Endodermal cell (in vitro differentiated cells): ENCODE data around the gene CP. TPM values are rescaled to one million over a fixed set of nuclear protein-coding genes. Genes with fewer than 3 reads are reported as not detected.
"Not testable (repeated sequence)": the region's sequence is repeated elsewhere in the genome, so short reads cannot be mapped to it uniquely, and the experiment has no call there.

Experiments used
- DNase-seq: peaks from one replicate; pipeline ENCODE4 v3.0.0-alpha.2; 2017
- H3K27ac ChIP-seq: 2 replicates; pipeline ENCODE4 v1.5.1; 2013; ENCODE audit warnings: mild to moderate bottlenecking, low read depth, low read length, moderate library complexity
- H3K27me3 ChIP-seq: 2 replicates; pipeline ENCODE4 v1.6.1; 2013; ENCODE audit warnings: mild to moderate bottlenecking, low read length, moderate library complexity; ENCODE audit not compliant: insufficient read depth, control insufficient read depth, poor library complexity, severe bottlenecking
- H3K36me3 ChIP-seq: 2 replicates; pipeline ENCODE4 v1.7.0; 2013; ENCODE audit warnings: mild to moderate bottlenecking, low read length, moderate library complexity; ENCODE audit not compliant: control insufficient read depth, insufficient read depth
- H3K4me1 ChIP-seq: one replicate; pipeline ENCODE4 v1.7.0; 2013; ENCODE audit warnings: low read length; ENCODE audit not compliant: control insufficient read depth, insufficient read depth
- H3K4me3 ChIP-seq: 2 replicates; pipeline ENCODE4 v1.5.1; 2013; ENCODE audit warnings: mild to moderate bottlenecking, low read length, moderate library complexity
- H3K9ac ChIP-seq: 2 replicates; pipeline ENCODE4 v1.6.1; 2013; ENCODE audit warnings: mild to moderate bottlenecking, low read length, moderate library complexity; ENCODE audit not compliant: poor library complexity, severe bottlenecking; ENCODE audit errors: extremely low read depth
- H3K9me3 ChIP-seq: 2 replicates; pipeline ENCODE4 v1.6.1; 2013; ENCODE audit warnings: mild to moderate bottlenecking, low read length, moderate library complexity; ENCODE audit not compliant: control insufficient read depth
- H3K27ac Mint-ChIP-seq: 2 replicates; pipeline ENCODE4 v1.8.0; 2020; ENCODE audit warnings: mixed read lengths
- H3K27me3 Mint-ChIP-seq: 2 replicates; pipeline ENCODE4 v1.8.0; 2021; ENCODE audit warnings: mild to moderate bottlenecking, mixed read lengths; ENCODE audit not compliant: insufficient read depth
- H3K36me3 Mint-ChIP-seq: 2 replicates; pipeline ENCODE4 v1.8.0; 2020; ENCODE audit warnings: low read depth, mixed read lengths
- H3K4me1 Mint-ChIP-seq: 2 replicates; pipeline ENCODE4 v1.8.0; 2020; ENCODE audit warnings: mixed read lengths
- H3K4me3 Mint-ChIP-seq: 2 replicates; pipeline ENCODE4 v1.8.0; 2020; ENCODE audit warnings: mild to moderate bottlenecking, moderate library complexity, mixed read lengths
- H3K9me3 Mint-ChIP-seq: 2 replicates; pipeline ENCODE4 v1.8.0; 2020; ENCODE audit warnings: mild to moderate bottlenecking, mixed read lengths
- CTCF ChIP-seq: fragments of 200-600 bp; sonication (generic); conservative IDR thresholded peaks from 2 replicates; pipeline ENCODE4 v1.5.0; 2021; ENCODE audit warnings: antibody characterized with exemption, mild to moderate bottlenecking
- WGBS, 2 experiments: methylation state at CpG; one replicate each; pipeline versions ENCODE4 v1.1.5 to v1.1.7; 2013; ENCODE audit warnings: missing lambda C conversion rate in 2 of 2, mixed read lengths in 1 of 2; ENCODE audit not compliant: insufficient coverage in 1 of 2, insufficient read length in 1 of 2; 5-methylcytosine and 5-hydroxymethylcytosine counted together
- total RNA-seq, 2 donors: library from RNA; stranded (reverse); fragmentation: NEBNext Ultra II Directional in 1 of 2; extraction: Animal tissue kit (Norgen Biotek cat#: 25700) in 1 of 2; gene quantifications; 2 replicates in 1 of 2; 3 replicates in 1 of 2; pipeline ENCODE4 v1.2.1, GENCODE V29; 2021

The CP gene
- total RNA-seq, 2 donors from 2014 or later, result 0.53 to 0.86 TPM

GRCh38 chr3:149224736-149225594 lies 3.3 kb upstream of the CP start:
- WGBS, 2 experiments, result 80 to 90% methylated on average over 7 to 9 of the region's 9 CpGs
- no peak overlapping the region for H3K9ac ChIP-seq
- no peaks in the 10 kb centered on the region for H3K4me1 ChIP-seq
- no peak for TF ChIP-seq CTCF
- Mint-ChIP-seq H3K4me1 (peaks cover 6% of the 10 kb centered on the region), H3K27ac (no peak overlapping the region), H3K36me3 (no peaks in the 10 kb centered on the region), H3K4me3 (no peak overlapping the region), H3K9me3 (no peaks in the 10 kb centered on the region), H3K27me3 (no peaks in the 10 kb centered on the region)
- no peaks in the 10 kb centered on the region for H3K9me3 ChIP-seq
- no peaks in the 10 kb centered on the region for H3K36me3 ChIP-seq
- H3K27ac ChIP-seq, result peak overlapping the region; percentile 68
- H3K27me3 ChIP-seq, result no peaks in the 10 kb centered on the region
- no peak overlapping the region for H3K4me3 ChIP-seq
- DNase-seq, result no peak

GRCh38 chr3:149223461-149223820 lies 1.8 kb upstream of the CP start:
- Histone ChIP-seq H3K9me3 (no peaks in the 10 kb centered on the region), H3K4me3 (no peak overlapping the region), H3K36me3 (no peaks in the 10 kb centered on the region), H3K4me1 (no peaks in the 10 kb centered on the region), H3K9ac (no peak overlapping the region), H3K27ac (peak overlapping the region; percentile 44), H3K27me3 (no peaks in the 10 kb centered on the region)
- TF ChIP-seq CTCF, result no peak
- Mint-ChIP-seq H3K27ac (no peak overlapping the region), H3K27me3 (no peaks in the 10 kb centered on the region), H3K9me3 (peaks cover 4% of the 10 kb centered on the region), H3K4me3 (no peak overlapping the region), H3K36me3 (no peaks in the 10 kb centered on the region), H3K4me1 (peaks cover 6% of the 10 kb centered on the region)
- DNase-seq, result no peak
- 91 to 93% methylated on average over 6 of the region's 6 CpGs for WGBS, 2 experiments

GRCh38 chr3:149219380-149220121 lies 2.1 kb downstream of the CP start:
- DNase-seq, H3K27ac ChIP-seq, H3K4me3 Mint-ChIP-seq, H3K4me1 Mint-ChIP-seq, H3K36me3 Mint-ChIP-seq, H3K36me3 ChIP-seq, H3K9me3 Mint-ChIP-seq, H3K9me3 ChIP-seq, H3K27me3 Mint-ChIP-seq, H3K4me1 ChIP-seq, H3K27ac Mint-ChIP-seq, H3K27me3 ChIP-seq, H3K4me3 ChIP-seq, H3K9ac ChIP-seq: not testable (repeated sequence)
- WGBS, 2 experiments, result 88 to 100% methylated on average over 1 of the region's 1 CpG
